Loucy (cell line): ENCODE results near the gene ECT2.
A peak's percentile ranks its signal among the peaks of the same experiment; 100 is the strongest.
"Not testable (repeated sequence)": the region's sequence is repeated elsewhere in the genome, so short reads cannot be mapped to it uniquely, and the experiment has no call there.

ENCODE experiments used
- H2AFZ ChIP-seq: fragments of 200-600 bp; sonication (generic); 2 replicates; pipeline ENCODE4 v1.6.0; 2016; ENCODE audit warnings: antibody characterized with exemption, mild to moderate bottlenecking, low read length, moderate library complexity
- H3F3A ChIP-seq: fragments of 200-600 bp; 2 replicates; pipeline ENCODE4 v1.6.0; 2016; ENCODE audit warnings: antibody characterized with exemption, low read depth, mild to moderate bottlenecking
- H3K27me3 ChIP-seq: fragments of 200-600 bp; sonication (generic); 2 replicates; pipeline ENCODE4 v1.6.1; 2014; ENCODE audit warnings: low read length, mild to moderate bottlenecking; ENCODE audit not compliant: insufficient read depth, poor library complexity, severe bottlenecking
- H3K36me3 ChIP-seq: fragments of 200-600 bp; sonication (generic); 2 replicates; pipeline ENCODE4 v1.6.1; 2016; ENCODE audit warnings: low read length; ENCODE audit not compliant: insufficient read depth
- H3K4me1 ChIP-seq: fragments of 200-600 bp; sonication (generic); 2 replicates; pipeline ENCODE4 v1.5.1; 2014; ENCODE audit warnings: low read length, mild to moderate bottlenecking; ENCODE audit not compliant: insufficient read depth, poor library complexity, severe bottlenecking
- H3K4me2 ChIP-seq: fragments of 200-600 bp; sonication (generic); 2 replicates; pipeline ENCODE4 v1.6.0; 2014; ENCODE audit warnings: antibody characterized with exemption, low read length, low read depth, mild to moderate bottlenecking; ENCODE audit not compliant: poor library complexity, severe bottlenecking
- H3K4me3 ChIP-seq: fragments of 200-600 bp; sonication (generic); 2 replicates; pipeline ENCODE4 v1.5.1; 2014; ENCODE audit warnings: low read length, mild to moderate bottlenecking, mixed read lengths; ENCODE audit not compliant: poor library complexity, severe bottlenecking
- H3K79me2 ChIP-seq: fragments of 200-600 bp; sonication (generic); 2 replicates; pipeline ENCODE4 v1.6.1; 2014; ENCODE audit warnings: low read length; ENCODE audit not compliant: insufficient read depth
- H3K9ac ChIP-seq: fragments of 200-600 bp; sonication (generic); 2 replicates; pipeline ENCODE4 v1.6.0; 2014; ENCODE audit warnings: mild to moderate bottlenecking, low read depth, low read length, moderate library complexity; ENCODE audit not compliant: poor library complexity, severe bottlenecking
- H3K9me2 ChIP-seq: fragments of 200-600 bp; sonication (generic); replicated peaks from 2 replicates; pipeline ENCODE4 v1.6.1; 2016; ENCODE audit warnings: low read depth, low read length, mixed read lengths
- H3K9me3 ChIP-seq: fragments of 200-600 bp; sonication (generic); 2 replicates; pipeline ENCODE4 v1.6.1; 2014; ENCODE audit warnings: mild to moderate bottlenecking, antibody characterized with exemption, low read length, low read depth; ENCODE audit not compliant: insufficient read depth
- H4K20me1 ChIP-seq: fragments of 200-600 bp; sonication (generic); 2 replicates; pipeline ENCODE4 v1.6.0; 2014; ENCODE audit warnings: antibody characterized with exemption, low read length, mild to moderate bottlenecking; ENCODE audit not compliant: insufficient read depth, poor library complexity, severe bottlenecking
- EZH2phosphoT487 ChIP-seq: fragments of 200-600 bp; IDR thresholded peaks from 2 replicates; pipeline ENCODE4 v1.6.1; 2018; ENCODE audit warnings: antibody characterized with exemption, mild to moderate bottlenecking, moderate library complexity, borderline replicate concordance
- TF ChIP-seq, protein P1 (sequence below): fragments of 200-600 bp; sonication (generic); conservative IDR thresholded peaks from 2 replicates; pipeline ENCODE4 v1.5.1; 2014; ENCODE audit warnings: mild to moderate bottlenecking, antibody characterized with exemption, low read length

Gene ECT2

DNA sequence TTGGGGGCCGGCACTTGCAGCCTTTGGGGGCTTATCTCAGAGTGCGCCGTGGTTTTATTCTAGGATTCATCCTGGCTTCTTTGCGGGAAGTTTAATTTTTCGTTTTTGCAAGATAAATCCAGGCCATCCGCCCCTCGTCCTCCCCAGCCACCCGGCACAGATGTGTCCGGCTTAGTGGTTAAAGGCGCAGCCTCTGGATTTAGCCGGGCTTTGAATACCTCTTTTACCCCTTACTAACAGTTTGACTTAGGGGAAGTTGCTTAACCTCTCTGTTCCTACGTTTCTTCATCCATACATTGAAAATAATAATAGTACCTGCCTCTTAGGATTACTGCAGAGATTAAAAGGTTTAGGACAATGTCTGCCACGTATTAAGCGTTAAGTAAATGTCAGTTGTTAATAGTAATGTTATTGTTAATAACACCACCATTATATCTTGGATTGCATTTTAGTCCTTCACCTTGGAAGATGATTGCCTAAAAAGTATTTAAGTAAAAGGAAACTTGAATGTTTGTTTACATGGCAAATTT lies 714 bp downstream of the ECT2 start:
- H4K20me1 ChIP-seq = peaks cover 35% of the 10 kb centered on the region
- H3K4me2 ChIP-seq = peak overlapping the region; percentile 75
- peak overlapping the region; percentile 79 for H2AFZ ChIP-seq
- peaks cover 56% of the 10 kb centered on the region for H3K79me2 ChIP-seq
- H3K9ac ChIP-seq = peak overlapping the region; percentile 97
- no peaks in the 10 kb centered on the region for H3K9me3 ChIP-seq
- H3K27me3 ChIP-seq = no peaks in the 10 kb centered on the region
- H3F3A ChIP-seq = no peaks in the 10 kb centered on the region
- H3K4me3 ChIP-seq = peak overlapping the region; percentile 77
- TF ChIP-seq, protein P1, sequence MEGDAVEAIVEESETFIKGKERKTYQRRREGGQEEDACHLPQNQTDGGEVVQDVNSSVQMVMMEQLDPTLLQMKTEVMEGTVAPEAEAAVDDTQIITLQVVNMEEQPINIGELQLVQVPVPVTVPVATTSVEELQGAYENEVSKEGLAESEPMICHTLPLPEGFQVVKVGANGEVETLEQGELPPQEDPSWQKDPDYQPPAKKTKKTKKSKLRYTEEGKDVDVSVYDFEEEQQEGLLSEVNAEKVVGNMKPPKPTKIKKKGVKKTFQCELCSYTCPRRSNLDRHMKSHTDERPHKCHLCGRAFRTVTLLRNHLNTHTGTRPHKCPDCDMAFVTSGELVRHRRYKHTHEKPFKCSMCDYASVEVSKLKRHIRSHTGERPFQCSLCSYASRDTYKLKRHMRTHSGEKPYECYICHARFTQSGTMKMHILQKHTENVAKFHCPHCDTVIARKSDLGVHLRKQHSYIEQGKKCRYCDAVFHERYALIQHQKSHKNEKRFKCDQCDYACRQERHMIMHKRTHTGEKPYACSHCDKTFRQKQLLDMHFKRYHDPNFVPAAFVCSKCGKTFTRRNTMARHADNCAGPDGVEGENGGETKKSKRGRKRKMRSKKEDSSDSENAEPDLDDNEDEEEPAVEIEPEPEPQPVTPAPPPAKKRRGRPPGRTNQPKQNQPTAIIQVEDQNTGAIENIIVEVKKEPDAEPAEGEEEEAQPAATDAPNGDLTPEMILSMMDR = no peak
- TF ChIP-seq EZH2phosphoT487 = no peak
- peaks cover 35% of the 10 kb centered on the region for H3K4me1 ChIP-seq
- no peaks in the 10 kb centered on the region for H3K9me2 ChIP-seq
- H3K36me3 ChIP-seq = peaks cover 10% of the 10 kb centered on the region; the same call in 1 of the 2 replicates

GRCh38 chr3:172752651-172753050 lies 2.1 kb downstream of the ECT2 start:
- Histone ChIP-seq H3F3A (no peaks in the 10 kb centered on the region), H3K36me3 (peaks cover 23% of the 10 kb centered on the region), H3K4me1 (peaks cover 41% of the 10 kb centered on the region), H3K9ac (peak overlapping the region; percentile 97), H3K9me3 (no peaks in the 10 kb centered on the region), H3K79me2 (peaks cover 70% of the 10 kb centered on the region), H3K9me2 (no peaks in the 10 kb centered on the region), H4K20me1 (peaks cover 40% of the 10 kb centered on the region), H3K4me3 (peak overlapping the region; percentile 77), H2AFZ (no peak overlapping the region), H3K27me3 (no peaks in the 10 kb centered on the region), H3K4me2 (peak overlapping the region; percentile 75)
- TF ChIP-seq EZH2phosphoT487 = no peak
- TF ChIP-seq, protein P1 = no peak

DNA sequence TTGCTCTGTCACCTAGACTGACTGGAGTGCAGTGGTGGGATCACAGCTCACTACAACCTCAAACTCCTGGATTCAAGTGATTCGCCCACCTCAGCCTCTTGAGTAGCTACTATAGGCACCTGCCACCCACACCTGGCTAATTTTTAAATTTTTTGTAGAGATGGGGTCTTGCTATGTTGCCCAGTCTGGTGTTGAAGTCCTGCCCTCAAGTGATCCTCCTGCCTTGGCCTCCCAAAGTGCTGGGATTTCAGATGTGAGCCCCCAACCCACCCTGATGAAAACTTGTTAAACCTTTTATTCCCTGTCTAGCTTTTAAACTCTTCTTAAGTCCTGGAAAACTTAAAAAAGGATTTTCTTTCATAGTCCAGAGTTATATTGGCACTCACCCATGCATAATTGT lies 2.6 kb downstream of the ECT2 start:
- peak overlapping the region; percentile 75 for H3K4me2 ChIP-seq
- H3K4me1 ChIP-seq = peaks cover 44% of the 10 kb centered on the region
- peak overlapping the region; percentile 77 for H3K4me3 ChIP-seq
- peaks cover 40% of the 10 kb centered on the region for H4K20me1 ChIP-seq
- peak overlapping the region; percentile 97 for H3K9ac ChIP-seq
- peaks cover 26% of the 10 kb centered on the region for H3K36me3 ChIP-seq
- no peaks in the 10 kb centered on the region for H3K9me3 ChIP-seq
- H2AFZ ChIP-seq = no peak overlapping the region
- no peak for TF ChIP-seq EZH2phosphoT487
- TF ChIP-seq, protein P1 = no peak
- no peaks in the 10 kb centered on the region for H3K9me2 ChIP-seq
- H3F3A ChIP-seq = no peaks in the 10 kb centered on the region
- H3K27me3 ChIP-seq = no peaks in the 10 kb centered on the region
- peaks cover 74% of the 10 kb centered on the region for H3K79me2 ChIP-seq

GRCh38 chr3:172760416-172760815 lies 9.9 kb downstream of the ECT2 start:
- H3K79me2 ChIP-seq = peaks cover 67% of the 10 kb centered on the region
- H3K9me3 ChIP-seq, H3K9me2 ChIP-seq, H3K9ac ChIP-seq, H3K4me3 ChIP-seq, H3K27me3 ChIP-seq, H3F3A ChIP-seq, H3K4me2 ChIP-seq, H2AFZ ChIP-seq: not testable (repeated sequence)
- H3K4me1 ChIP-seq = peaks cover 22% of the 10 kb centered on the region
- H4K20me1 ChIP-seq = peaks cover 30% of the 10 kb centered on the region
- peaks cover 87% of the 10 kb centered on the region for H3K36me3 ChIP-seq
